GM18858 (cell line): ENCODE measurements around the gene AP1S2.
"Not testable (repeated sequence)": the region's sequence is repeated elsewhere in the genome, so short reads cannot be mapped to it uniquely, and the experiment has no call there.

Experiments used
- ATAC-seq: cut with Tn5 transposase; IDR thresholded peaks from one replicate; pipeline ENCODE4 v1.9.1; 2021; ENCODE audit not compliant: unreplicated experiment

Gene AP1S2

GRCh38 chrX:15855568-15856221, 1.1 kb upstream of the AP1S2 start:
- no peak for ATAC-seq

GRCh38 chrX:15854080-15854655, 445 bp downstream of the AP1S2 start:
- peak; percentile 10 for ATAC-seq

- no peak for ATAC-seq
These were observed 980 bp downstream of the AP1S2 start for GRCh38 chrX:15853586-15854079.

- no peak for ATAC-seq
These were observed 5.1 kb downstream of the AP1S2 start for GRCh38 chrX:15849555-15849954.

- ATAC-seq, result no peak
These were observed 6.0 kb downstream of the AP1S2 start for GRCh38 chrX:15848576-15848975.

GRCh38 chrX:15843960-15844359, 10.7 kb downstream of the AP1S2 start:
- no peak for ATAC-seq

GRCh38 chrX:15841853-15842516, 12.6 kb downstream of the AP1S2 start:
- no peak for ATAC-seq

- no peak for ATAC-seq
These were observed 16.6 kb downstream of the AP1S2 start for GRCh38 chrX:15838017-15838416.

- no peak for ATAC-seq
These were observed 19.6 kb downstream of the AP1S2 start for GRCh38 chrX:15834827-15835595.

GRCh38 chrX:15834053-15834452, 20.6 kb downstream of the AP1S2 start:
- ATAC-seq, result no peak

GRCh38 chrX:15831347-15831746, 23.3 kb downstream of the AP1S2 start:
- not testable (repeated sequence) for ATAC-seq

- ATAC-seq, result no peak
These were observed 25.4 kb downstream of the AP1S2 start for GRCh38 chrX:15829217-15829616.

GRCh38 chrX:15825936-15826335, 28.7 kb downstream of the AP1S2 start:
- no peak for ATAC-seq

- ATAC-seq, result no peak
These were observed 31.7 kb downstream of the AP1S2 start for GRCh38 chrX:15822922-15823321.

- no peak for ATAC-seq
These were observed 34.2 kb downstream of the AP1S2 start for GRCh38 chrX:15820106-15821073.

- no peak for ATAC-seq
These were observed 37.7 kb downstream of the AP1S2 start for GRCh38 chrX:15816886-15817285.

- no peak for ATAC-seq
These were observed 38.2 kb downstream of the AP1S2 start for GRCh38 chrX:15816438-15816809.

GRCh38 chrX:15815779-15816437, 38.7 kb downstream of the AP1S2 start:
- peak; percentile 57 for ATAC-seq

GRCh38 chrX:15814771-15815365, 39.7 kb downstream of the AP1S2 start:
- ATAC-seq, result no peak
